CD4-positive, alpha-beta T cell (primary cell): ENCODE results near the gene HBE1. TPM values are rescaled to one million over a fixed set of nuclear protein-coding genes. Genes with fewer than 3 reads are reported as not detected.

Source experiments
- ATAC-seq: fragments of 200-7000 bp; cut with Tn5 transposase; one replicate; pipeline ENCODE4 v1.10.0; 2022; ENCODE audit warnings: mild to moderate bottlenecking; ENCODE audit not compliant: poor library complexity
- CTCF ChIA-PET: fragments of 350-600 bp; sonication (Branson Sonifier 250); formaldehyde crosslinking; loops from one replicate; lab custom pipeline; 2021; ENCODE audit warnings: antibody characterized with exemption, inconsistent platforms; lab: Charles Lee
- POLR2A ChIA-PET: fragments of 350-600 bp; sonication (Branson Sonifier 250); formaldehyde crosslinking; loops from one replicate; lab custom pipeline; 2021; ENCODE audit warnings: antibody characterized with exemption, inconsistent platforms; lab: Charles Lee
- DNase-seq, 14 experiments: peaks; one replicate each; pipeline ENCODE4 v3.0.0-alpha.2; 2013 to 2020; ENCODE audit warnings: mixed read lengths in 2 of 14
- H3K27ac ChIP-seq, 2 donors: one replicate each; pipeline versions ENCODE4 v1.5.1 to v1.7.0; 2013; ENCODE audit warnings: low read length in 2 of 2, low read depth in 1 of 2, mild to moderate bottlenecking in 1 of 2
- H3K27me3 ChIP-seq, 2 experiments: 1 replicate in 1 of 2; 2 replicates in 1 of 2; pipeline versions ENCODE4 v1.6.1 to v1.7.0; 2013; ENCODE audit warnings: low read length in 2 of 2, control low read depth in 1 of 2, mild to moderate bottlenecking in 1 of 2, moderate library complexity in 1 of 2; ENCODE audit not compliant: insufficient read depth in 2 of 2, control insufficient read depth in 1 of 2
- H3K36me3 ChIP-seq: one replicate; pipeline ENCODE4 v1.6.1; 2013; ENCODE audit warnings: low read length, control low read depth; ENCODE audit not compliant: insufficient read depth
- H3K4me1 ChIP-seq: one replicate; pipeline ENCODE4 v1.6.1; 2013; ENCODE audit warnings: low read length, control low read depth; ENCODE audit not compliant: insufficient read depth
- H3K4me3 ChIP-seq: one replicate; pipeline ENCODE4 v1.5.1; 2013; ENCODE audit warnings: mild to moderate bottlenecking, low read length, moderate library complexity
- H3K9me3 ChIP-seq, 2 experiments: 1 replicate in 1 of 2; 2 replicates in 1 of 2; pipeline versions ENCODE4 v1.6.1 to v1.7.0; 2013; ENCODE audit warnings: low read length in 2 of 2, mild to moderate bottlenecking in 2 of 2, control low read depth in 1 of 2, moderate library complexity in 1 of 2; ENCODE audit not compliant: control insufficient read depth in 1 of 2, insufficient read depth in 1 of 2
- H3K27ac Mint-ChIP-seq: one replicate; pipeline ENCODE4 v1.8.0; 2020; ENCODE audit warnings: mixed read lengths
- H3K27me3 Mint-ChIP-seq: one replicate; pipeline ENCODE4 v1.8.0; 2021; ENCODE audit warnings: mixed read lengths
- H3K36me3 Mint-ChIP-seq: one replicate; pipeline ENCODE4 v1.8.0; 2021; ENCODE audit warnings: low read depth, mixed read lengths
- H3K4me1 Mint-ChIP-seq: one replicate; pipeline ENCODE4 v1.8.0; 2021; ENCODE audit warnings: low read depth, mixed read lengths
- H3K4me3 Mint-ChIP-seq: one replicate; pipeline ENCODE4 v1.8.0; 2020; ENCODE audit warnings: mild to moderate bottlenecking, mixed read lengths
- H3K9me3 Mint-ChIP-seq: one replicate; pipeline ENCODE4 v1.8.0; 2020; ENCODE audit warnings: mixed read lengths
- CTCF ChIP-seq: fragments of 200-600 bp; IDR thresholded peaks from one replicate; pipeline ENCODE4 v1.8.0; 2022; ENCODE audit warnings: antibody characterized with exemption, mild to moderate bottlenecking
- intact Hi-C, 2 experiments: fragments of 100-400 bp; cut with DNase I in 1 of 2; cut with micrococcal nuclease in 1 of 2; formaldehyde crosslinking; loops; one replicate each; pipeline versions ENCODE4 v1.15.1 to v1.9.0; 2023 to 2025; cut with DNase I, micrococcal nuclease
- total RNA-seq, 174 experiments: library from RNA in 2 of 174; stranded (reverse) in 2 of 174; gene quantifications; one replicate each; pipeline ENCODE4 v1.2.3 and lab custom pipeline; 2021 to 2026

HBE1 gene
- total RNA-seq, 2 experiments from 2014 or later, result not detected

GRCh38 chr11:5252919-5253265 lies 16.9 kb downstream of the HBE1 start:
- POLR2A ChIA-PET, result no interaction called here
- ATAC-seq, result no peak
- peaks cover 3% of the 10 kb centered on the region for H3K27me3 Mint-ChIP-seq

GRCh38 chr11:5252192-5252918 lies 17.4 kb downstream of the HBE1 start:
- no peak for DNase-seq
- Histone ChIP-seq H3K27ac (no peak overlapping the region), H3K4me1 (no peaks in the 10 kb centered on the region), H3K36me3 (no peaks in the 10 kb centered on the region), H3K4me3 (no peak overlapping the region), H3K27me3 (peaks cover 3% of the 10 kb centered on the region in 2 experiments), H3K9me3 (no peaks in the 10 kb centered on the region)
- ChIA-PET POLR2A (no interaction called here), CTCF (no interaction called here)
- Mint-ChIP-seq H3K9me3 (no peaks in the 10 kb centered on the region), H3K27ac (no peak overlapping the region), H3K36me3 (no peaks in the 10 kb centered on the region), H3K27me3 (peaks cover 3% of the 10 kb centered on the region), H3K4me1 (no peaks in the 10 kb centered on the region), H3K4me3 (no peak overlapping the region)
- no peak for TF ChIP-seq CTCF
- intact Hi-C loops, result no loop called here
- ATAC-seq, result no peak

More at GRCh38 chr11:5252919-5253265, 16.9 kb downstream of the HBE1 start:
- intact Hi-C loops, result no loop called here
- Mint-ChIP-seq H3K4me1 (no peaks in the 10 kb centered on the region), H3K36me3 (no peaks in the 10 kb centered on the region), H3K4me3 (no peak overlapping the region), H3K9me3 (peaks cover 2% of the 10 kb centered on the region), H3K27ac (no peak overlapping the region)
- H3K27me3 ChIP-seq, result peaks cover 3% of the 10 kb centered on the region in 2 experiments
- no peaks in the 10 kb centered on the region for H3K9me3 ChIP-seq
- CTCF ChIA-PET, result no interaction called here
- no peak for DNase-seq
- H3K36me3 ChIP-seq, result no peaks in the 10 kb centered on the region
- H3K4me1 ChIP-seq, result no peaks in the 10 kb centered on the region
- TF ChIP-seq CTCF, result no peak
- no peak overlapping the region for H3K4me3 ChIP-seq
- no peak overlapping the region for H3K27ac ChIP-seq

GRCh38 chr11:5251746-5252145 lies 18.0 kb downstream of the HBE1 start:
- no peak for TF ChIP-seq CTCF
- Mint-ChIP-seq H3K36me3 (no peaks in the 10 kb centered on the region), H3K27me3 (peaks cover 3% of the 10 kb centered on the region), H3K4me3 (no peak overlapping the region), H3K4me1 (no peaks in the 10 kb centered on the region), H3K27ac (no peak overlapping the region), H3K9me3 (no peaks in the 10 kb centered on the region)
- ChIA-PET POLR2A (no interaction called here), CTCF (no interaction called here)
- intact Hi-C loops, result no loop called here
- no peak overlapping the region for H3K27ac ChIP-seq
- no peaks in the 10 kb centered on the region for H3K36me3 ChIP-seq
- ATAC-seq, result no peak
- H3K4me3 ChIP-seq, result no peak overlapping the region
- H3K27me3 ChIP-seq, result peaks cover 3% of the 10 kb centered on the region in 2 experiments
- H3K9me3 ChIP-seq, result no peaks in the 10 kb centered on the region
- DNase-seq, result no peak
- no peaks in the 10 kb centered on the region for H3K4me1 ChIP-seq
